PC-3 (cell line): Measurements from ENCODE around the gene LIPJ.

Experiments used
- CTCF ChIP-seq: fragments of 300-600 bp; sonication (generic); conservative IDR thresholded peaks from 2 replicates; pipeline ENCODE4 v1.5.1; 2017; ENCODE audit warnings: antibody characterized with exemption, low read depth, mild to moderate bottlenecking, low read length
- EZH2phosphoT487 ChIP-seq: fragments of 300-600 bp; sonication (generic); IDR thresholded peaks from 2 replicates; pipeline ENCODE4 v1.6.1; 2018; ENCODE audit warnings: mild to moderate bottlenecking, antibody characterized with exemption, low read length, borderline replicate concordance

DNA sequence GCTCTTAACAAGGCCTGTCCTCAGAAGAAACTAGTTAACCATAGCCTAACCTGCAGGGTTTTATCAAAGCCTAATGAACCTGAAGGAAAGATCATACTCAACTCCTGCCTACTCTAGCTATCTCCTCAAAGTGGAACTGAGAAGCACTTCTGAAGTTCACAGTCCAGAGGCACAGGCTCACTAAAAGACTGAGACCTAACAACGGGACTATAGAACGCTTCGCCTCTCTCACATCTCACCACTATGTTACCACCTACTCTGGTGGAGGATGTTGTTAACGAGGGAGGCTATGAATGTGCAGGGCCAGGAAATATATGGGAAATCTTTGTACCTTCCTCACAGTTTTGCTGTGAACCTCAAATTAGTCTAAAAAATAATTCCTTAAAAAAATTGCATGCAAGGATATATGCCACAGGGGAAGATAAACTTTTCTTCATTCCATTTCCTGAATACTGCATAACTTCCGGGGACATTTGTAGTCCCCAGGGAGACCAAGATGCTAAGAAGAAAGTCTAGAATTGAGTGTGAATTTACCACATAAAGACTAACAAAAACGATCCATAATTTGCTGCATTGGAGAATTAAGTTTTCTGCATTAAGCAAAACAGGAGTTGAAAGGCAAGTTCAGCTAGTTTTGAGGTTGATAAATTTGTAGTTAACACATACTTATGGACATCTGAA is 21.6 kb downstream of the LIPJ start:
- TF ChIP-seq CTCF (no peak), EZH2phosphoT487 (no peak)
